Keratinocyte (primary cell): ENCODE results near the gene GLIPR1.

Experiments used
- EZH2 ChIP-seq: IDR thresholded peaks from one replicate; pipeline ENCODE4 v1.6.1; 2012; ENCODE audit warnings: inconsistent platforms, mild to moderate bottlenecking, low read length, moderate library complexity
- TF ChIP-seq, protein P1 (sequence below), 3 experiments: IDR thresholded peaks in 1 of 3; conservative IDR thresholded peaks in 1 of 3; optimal IDR thresholded peaks in 1 of 3; 2 replicates in 2 of 3; 3 replicates in 1 of 3; pipeline versions ENCODE3 to v1.5.1; 2011; ENCODE audit warnings: low read length in 3 of 3, mild to moderate bottlenecking in 3 of 3, moderate library complexity in 2 of 3, control low read depth in 1 of 3, inconsistent platforms in 1 of 3; ENCODE audit not compliant: insufficient read depth in 2 of 3; ENCODE audit errors: extremely low read depth in 1 of 3

- no peak for TF ChIP-seq EZH2
- TF ChIP-seq, protein P1, sequence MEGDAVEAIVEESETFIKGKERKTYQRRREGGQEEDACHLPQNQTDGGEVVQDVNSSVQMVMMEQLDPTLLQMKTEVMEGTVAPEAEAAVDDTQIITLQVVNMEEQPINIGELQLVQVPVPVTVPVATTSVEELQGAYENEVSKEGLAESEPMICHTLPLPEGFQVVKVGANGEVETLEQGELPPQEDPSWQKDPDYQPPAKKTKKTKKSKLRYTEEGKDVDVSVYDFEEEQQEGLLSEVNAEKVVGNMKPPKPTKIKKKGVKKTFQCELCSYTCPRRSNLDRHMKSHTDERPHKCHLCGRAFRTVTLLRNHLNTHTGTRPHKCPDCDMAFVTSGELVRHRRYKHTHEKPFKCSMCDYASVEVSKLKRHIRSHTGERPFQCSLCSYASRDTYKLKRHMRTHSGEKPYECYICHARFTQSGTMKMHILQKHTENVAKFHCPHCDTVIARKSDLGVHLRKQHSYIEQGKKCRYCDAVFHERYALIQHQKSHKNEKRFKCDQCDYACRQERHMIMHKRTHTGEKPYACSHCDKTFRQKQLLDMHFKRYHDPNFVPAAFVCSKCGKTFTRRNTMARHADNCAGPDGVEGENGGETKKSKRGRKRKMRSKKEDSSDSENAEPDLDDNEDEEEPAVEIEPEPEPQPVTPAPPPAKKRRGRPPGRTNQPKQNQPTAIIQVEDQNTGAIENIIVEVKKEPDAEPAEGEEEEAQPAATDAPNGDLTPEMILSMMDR (optimal IDR thresholded peaks at IDR 0.05 in 1 of 3, IDR thresholded peaks at IDR 0.05 in 1 of 3, conservative IDR thresholded peaks at IDR 0.05 in 1 of 3; ENCODE audit: extremely low read depth in 1 of 3, insufficient read depth in 2 of 3, low read length in 3 of 3) = no peak
Measured at GRCh38 chr12:75476071-75476470, 4.5 kb upstream of the GLIPR1 start.
